Measurements from ENCODE around the gene SCD5.

Gene SCD5

GRCh38 chr4:82797040-82797404 is 1.6 kb downstream of the SCD5 start:
- no peak for DNase-seq (ENCODE audit: low read depth)

GRCh38 chr4:82792912-82793649 is 5.5 kb downstream of the SCD5 start:
- no peak for DNase-seq (ENCODE audit: low read depth)

GRCh38 chr4:82791179-82791578 is 7.4 kb downstream of the SCD5 start:
- no peak for DNase-seq (ENCODE audit: low read depth)

- no peak for DNase-seq (ENCODE audit: low read depth)
Observed at GRCh38 chr4:82790060-82790660, 8.4 kb downstream of the SCD5 start.

GRCh38 chr4:82789025-82789776 is 9.4 kb downstream of the SCD5 start:
- no peak for DNase-seq (ENCODE audit: low read depth)

- no peak for DNase-seq (ENCODE audit: low read depth)
Observed at GRCh38 chr4:82787342-82787741, 11.3 kb downstream of the SCD5 start.

- no peak for DNase-seq (ENCODE audit: low read depth)
Observed at GRCh38 chr4:82786828-82787227, 11.8 kb downstream of the SCD5 start.

- DNase-seq (ENCODE audit: low read depth), result no peak
Observed at GRCh38 chr4:82785611-82786400, 12.8 kb downstream of the SCD5 start.

- DNase-seq (ENCODE audit: low read depth), result no peak
Observed at GRCh38 chr4:82784681-82785610, 13.7 kb downstream of the SCD5 start.

- no peak for DNase-seq (ENCODE audit: low read depth)
Observed at GRCh38 chr4:82782626-82783345, 15.8 kb downstream of the SCD5 start.

- DNase-seq (ENCODE audit: low read depth), result no peak
Observed at GRCh38 chr4:82780752-82781231, 17.8 kb downstream of the SCD5 start.

GRCh38 chr4:82780170-82780751 is 18.3 kb downstream of the SCD5 start:
- no peak for DNase-seq (ENCODE audit: low read depth)

- no peak for DNase-seq (ENCODE audit: low read depth)
Observed at GRCh38 chr4:82779032-82779431, 19.6 kb downstream of the SCD5 start.

- no peak for DNase-seq (ENCODE audit: low read depth)
Observed at GRCh38 chr4:82777857-82778525, 20.6 kb downstream of the SCD5 start.

- no peak for DNase-seq (ENCODE audit: low read depth)
Observed at GRCh38 chr4:82776925-82777542, 21.6 kb downstream of the SCD5 start.

GRCh38 chr4:82775243-82775642 is 23.4 kb downstream of the SCD5 start:
- DNase-seq (ENCODE audit: low read depth), result no peak

GRCh38 chr4:82774711-82775171 is 23.9 kb downstream of the SCD5 start:
- no peak for DNase-seq (ENCODE audit: low read depth)

- DNase-seq (ENCODE audit: low read depth), result no peak
Observed at GRCh38 chr4:82773057-82773456, 25.5 kb downstream of the SCD5 start.

- no peak for DNase-seq (ENCODE audit: low read depth)
Observed at GRCh38 chr4:82770607-82771006, 28.0 kb downstream of the SCD5 start.

Measured in activated gamma-delta T cell treated with anti-CD3 and anti-CD28 coated beads, Interleukin-2, amount 50 U/mL, for 16 hours (primary cell).